Tibial nerve (tissue), 4 donors: ENCODE data around the gene RNASE3. TPM values are rescaled to one million over a fixed set of nuclear protein-coding genes. Genes with fewer than 3 reads are reported as not detected.

ENCODE experiments used
- DNase-seq, 2 donors: peaks; one replicate each; pipeline ENCODE4 v3.0.0-alpha.2; 2019; ENCODE audit warnings: low spot score in 2 of 2
- H3K27ac ChIP-seq, 4 donors: fragments of 200-600 bp; sonication (generic) in 3 of 4; one replicate each; pipeline ENCODE4 v1.5.1; 2017 to 2019; ENCODE audit warnings: mild to moderate bottlenecking in 1 of 4
- H3K27me3 ChIP-seq, 2 donors: fragments of 200-600 bp; sonication (generic) in 1 of 2; one replicate each; pipeline versions ENCODE4 v1.5.1 to v1.6.0; 2017 to 2019
- H3K36me3 ChIP-seq, 3 donors: fragments of 200-600 bp; sonication (generic); one replicate each; pipeline ENCODE4 v1.5.1; 2018 to 2019
- H3K4me1 ChIP-seq, 4 donors: fragments of 200-600 bp; sonication (generic) in 3 of 4; one replicate each; pipeline ENCODE4 v1.5.1; 2017 to 2019
- H3K4me3 ChIP-seq, 4 donors: fragments of 200-600 bp; sonication (generic) in 3 of 4; one replicate each; pipeline ENCODE4 v1.5.1; 2017 to 2019; ENCODE audit warnings: mild to moderate bottlenecking in 1 of 4, moderate library complexity in 1 of 4
- H3K9me3 ChIP-seq, 4 donors: fragments of 200-600 bp; sonication (generic) in 3 of 4; one replicate each; pipeline ENCODE4 v1.5.1; 2017 to 2019
- CTCF ChIP-seq, 5 experiments: fragments of 200-600 bp in 3 of 5; fragments of 450-650 bp in 2 of 5; sonication (generic) in 3 of 5; IDR thresholded peaks; one replicate each; pipeline ENCODE4 v1.5.1; 2016 to 2019; ENCODE audit warnings: antibody characterized with exemption in 5 of 5, mild to moderate bottlenecking in 3 of 5, moderate library complexity in 2 of 5
- EP300 ChIP-seq, 2 donors: sonication (generic); formaldehyde crosslinking; IDR thresholded peaks; one replicate each; pipeline ENCODE4 v1.6.1; 2017; ENCODE audit warnings: antibody characterized with exemption in 2 of 2, mild to moderate bottlenecking in 1 of 2
- POLR2A ChIP-seq, 2 donors: fragments of 450-650 bp; IDR thresholded peaks; one replicate each; pipeline ENCODE4 v1.6.1; 2017; ENCODE audit warnings: antibody characterized with exemption in 2 of 2, mild to moderate bottlenecking in 2 of 2, moderate library complexity in 2 of 2
- WGBS, 2 donors: methylation state at CpG; one replicate each; pipeline ENCODE4 v1.1.5; 2018; 5-methylcytosine and 5-hydroxymethylcytosine counted together
- total RNA-seq, 4 donors: library from RNA; depleted of rRNA; stranded (reverse); fragments of >200 nt; gene quantifications; one replicate each; pipeline ENCODE4 v1.1.0, GENCODE V29; 2016

RNASE3 gene
- total RNA-seq, 4 donors from 2014 or later = 0.63 TPM; not detected in 3

GRCh38 chr14:20934148-20934762 lies 43.1 kb downstream of the RNASE3 start:
- Histone ChIP-seq H3K4me3 (no peak overlapping the region), H3K27me3 (no peaks in the 10 kb centered on the region), H3K27ac (no peak overlapping the region), H3K36me3 (no peaks in the 10 kb centered on the region), H3K9me3 (no peaks in the 10 kb centered on the region), H3K4me1 (no peaks in the 10 kb centered on the region)
- 27 to 29% methylated on average over 18 of the region's 18 CpGs for WGBS, 2 donors
- TF ChIP-seq CTCF (IDR thresholded peaks at IDR 0.05) = peak in 4 of 5 experiments; percentile 16 to 25 (median 19)
- TF ChIP-seq POLR2A (IDR thresholded peaks at IDR 0.05) = no peak
- no peak for TF ChIP-seq EP300 (IDR thresholded peaks at IDR 0.05)
- no peak for DNase-seq

- Histone ChIP-seq H3K36me3 (no peaks in the 10 kb centered on the region), H3K27me3 (no peaks in the 10 kb centered on the region), H3K4me3 (no peak overlapping the region), H3K27ac (no peak overlapping the region), H3K9me3 (no peaks in the 10 kb centered on the region), H3K4me1 (no peaks in the 10 kb centered on the region)
- TF ChIP-seq EP300 (IDR thresholded peaks at IDR 0.05) = no peak
- no peak for TF ChIP-seq POLR2A (IDR thresholded peaks at IDR 0.05)
- TF ChIP-seq CTCF (IDR thresholded peaks at IDR 0.05) = no peak
- 78 to 81% methylated on average over 5 of the region's 5 CpGs for WGBS, 2 donors
- no peak for DNase-seq
Measured at GRCh38 chr14:20935303-20935984, 44.3 kb downstream of the RNASE3 start.

Other genes with a start within 250 kb of the RNASE3 start
- not detected for gene OR6S1, start 249.7 kb upstream of the RNASE3 start, total RNA-seq
- gene RNASE4, start 206.8 kb upstream of the RNASE3 start, total RNA-seq = 100 to 1,000 TPM in 2 of 4 donors, 10 to 100 TPM in 2; 90.9 to 193 (median 118) TPM
- 10 to 100 TPM; 31.2 to 41.9 (median 39.5) TPM for gene ANG, start 202.6 kb upstream of the RNASE3 start, total RNA-seq
- not detected for gene EDDM3A, start 145.5 kb upstream of the RNASE3 start, total RNA-seq
- not detected for gene EDDM3B, start 123.0 kb upstream of the RNASE3 start, total RNA-seq
- gene RNASE6, start 110.1 kb upstream of the RNASE3 start, total RNA-seq = 10 to 100 TPM in 3 of 4 donors, 1 to 10 TPM in 1; 8.7 to 17.0 (median 13.6) TPM
- gene RNASE1, start 88.5 kb upstream of the RNASE3 start, total RNA-seq = 100 to 1,000 TPM; 245 to 430 (median 379) TPM
- 1 to 10 TPM in 2 of 4 donors, under 1 TPM in 1, not detected in 1; 0.59 to 3.5 (median 1.3) TPM for gene RNASE2, start 64.1 kb downstream of the RNASE3 start, total RNA-seq
- 100 to 1,000 TPM in 3 of 4 donors, 10 to 100 TPM in 1; 61.5 to 134 (median 122) TPM for gene METTL17, start 98.6 kb downstream of the RNASE3 start, total RNA-seq
- not detected for gene SLC39A2, start 107.9 kb downstream of the RNASE3 start, total RNA-seq
- gene NDRG2, start 133.7 kb downstream of the RNASE3 start, total RNA-seq = 100 to 1,000 TPM; 370 to 971 (median 750) TPM
- not detected for gene TPPP2, start 138.8 kb downstream of the RNASE3 start, total RNA-seq
- not detected for gene RNASE13, start 143.4 kb downstream of the RNASE3 start, total RNA-seq
- gene RNASE7, start 151.0 kb downstream of the RNASE3 start, total RNA-seq = not detected
- gene RNASE8, start 166.4 kb downstream of the RNASE3 start, total RNA-seq = not detected
- gene ARHGEF40, start 178.9 kb downstream of the RNASE3 start, total RNA-seq = 100 to 1,000 TPM in 1 of 4 donors, 10 to 100 TPM in 3; 72.5 to 128 (median 80.9) TPM
- 10 to 100 TPM; 28.6 to 90.3 (median 34.9) TPM for gene ZNF219, start 207.3 kb downstream of the RNASE3 start, total RNA-seq
- gene TMEM253, start 209.7 kb downstream of the RNASE3 start, total RNA-seq = under 1 TPM in 2 of 4 donors, not detected in 2; 0.44 to 0.63 TPM